Measurements from ENCODE around the gene PTGIS.

PTGIS gene

GRCh38 chr20:49601153-49601924 is 33.4 kb upstream of the PTGIS start:
- H3K36me3 ChIP-seq (ENCODE audit: control insufficient read depth, insufficient read depth, low read length), result no peaks in the 10 kb centered on the region
- H2AFZ ChIP-seq, result no peak overlapping the region
- no peak overlapping the region for H3K4me2 ChIP-seq (ENCODE audit: low read length)
- TF ChIP-seq CTCF (IDR thresholded peaks at IDR 0.05), result no peak
- H3K9me3 ChIP-seq (ENCODE audit: control insufficient read depth, low read length), result no peaks in the 10 kb centered on the region
- no peaks in the 10 kb centered on the region for H3K27me3 ChIP-seq (ENCODE audit: control insufficient read depth, insufficient read depth, low read length)
- no peaks in the 10 kb centered on the region for H3K79me2 ChIP-seq
- no peaks in the 10 kb centered on the region for H3K4me1 ChIP-seq
- no peak overlapping the region for H3K27ac ChIP-seq
- H3K4me3 ChIP-seq (ENCODE audit: low read depth, low read length), result no peak overlapping the region
- H3K9ac ChIP-seq, result no peak overlapping the region

GRCh38 chr20:49599746-49600113 is 31.8 kb upstream of the PTGIS start:
- H3K4me1 ChIP-seq, result no peaks in the 10 kb centered on the region
- no peaks in the 10 kb centered on the region for H3K79me2 ChIP-seq
- H3K9me3 ChIP-seq (ENCODE audit: control insufficient read depth, low read length), result no peaks in the 10 kb centered on the region
- H3K4me2 ChIP-seq (ENCODE audit: low read length), result no peak overlapping the region
- no peak for TF ChIP-seq CTCF (IDR thresholded peaks at IDR 0.05)
- H3K4me3 ChIP-seq (ENCODE audit: low read depth, low read length), result no peak overlapping the region
- no peak overlapping the region for H3K27ac ChIP-seq
- H3K27me3 ChIP-seq (ENCODE audit: control insufficient read depth, insufficient read depth, low read length), result no peaks in the 10 kb centered on the region
- no peak overlapping the region for H2AFZ ChIP-seq
- no peak overlapping the region for H3K9ac ChIP-seq
- no peaks in the 10 kb centered on the region for H3K36me3 ChIP-seq (ENCODE audit: control insufficient read depth, insufficient read depth, low read length)

GRCh38 chr20:49597825-49598395 is 30.0 kb upstream of the PTGIS start:
- Histone ChIP-seq H3K4me2 (ENCODE audit: low read length) (no peak overlapping the region), H3K27me3 (ENCODE audit: control insufficient read depth, insufficient read depth, low read length) (no peaks in the 10 kb centered on the region), H3K9me3 (ENCODE audit: control insufficient read depth, low read length) (no peaks in the 10 kb centered on the region), H3K4me1 (no peaks in the 10 kb centered on the region), H3K79me2 (no peaks in the 10 kb centered on the region), H2AFZ (no peak overlapping the region), H3K36me3 (ENCODE audit: control insufficient read depth, insufficient read depth, low read length) (no peaks in the 10 kb centered on the region), H3K9ac (no peak overlapping the region), H3K4me3 (ENCODE audit: low read depth, low read length) (no peak overlapping the region), H3K27ac (no peak overlapping the region)
- TF ChIP-seq CTCF (IDR thresholded peaks at IDR 0.05), result no peak

- no peak overlapping the region for H2AFZ ChIP-seq
- H3K4me1 ChIP-seq, result no peaks in the 10 kb centered on the region
- no peak overlapping the region for H3K4me2 ChIP-seq (ENCODE audit: low read length)
- H3K36me3 ChIP-seq (ENCODE audit: control insufficient read depth, insufficient read depth, low read length), result no peaks in the 10 kb centered on the region
- H3K9me3 ChIP-seq (ENCODE audit: control insufficient read depth, low read length), result no peaks in the 10 kb centered on the region
- no peaks in the 10 kb centered on the region for H3K27me3 ChIP-seq (ENCODE audit: control insufficient read depth, insufficient read depth, low read length)
- TF ChIP-seq CTCF (IDR thresholded peaks at IDR 0.05), result no peak
- H3K4me3 ChIP-seq (ENCODE audit: low read depth, low read length), result no peak overlapping the region
- no peak overlapping the region for H3K9ac ChIP-seq
- no peak overlapping the region for H3K27ac ChIP-seq
- no peaks in the 10 kb centered on the region for H3K79me2 ChIP-seq
Observed at GRCh38 chr20:49595811-49596561, 28.0 kb upstream of the PTGIS start.

Data from parathyroid adenoma (tissue), 2 donors.